Measurements from ENCODE around the gene AREL1.
"Not testable (repeated sequence)": the region's sequence is repeated elsewhere in the genome, so short reads cannot be mapped to it uniquely, and the experiment has no call there.

Gene AREL1, protein sequence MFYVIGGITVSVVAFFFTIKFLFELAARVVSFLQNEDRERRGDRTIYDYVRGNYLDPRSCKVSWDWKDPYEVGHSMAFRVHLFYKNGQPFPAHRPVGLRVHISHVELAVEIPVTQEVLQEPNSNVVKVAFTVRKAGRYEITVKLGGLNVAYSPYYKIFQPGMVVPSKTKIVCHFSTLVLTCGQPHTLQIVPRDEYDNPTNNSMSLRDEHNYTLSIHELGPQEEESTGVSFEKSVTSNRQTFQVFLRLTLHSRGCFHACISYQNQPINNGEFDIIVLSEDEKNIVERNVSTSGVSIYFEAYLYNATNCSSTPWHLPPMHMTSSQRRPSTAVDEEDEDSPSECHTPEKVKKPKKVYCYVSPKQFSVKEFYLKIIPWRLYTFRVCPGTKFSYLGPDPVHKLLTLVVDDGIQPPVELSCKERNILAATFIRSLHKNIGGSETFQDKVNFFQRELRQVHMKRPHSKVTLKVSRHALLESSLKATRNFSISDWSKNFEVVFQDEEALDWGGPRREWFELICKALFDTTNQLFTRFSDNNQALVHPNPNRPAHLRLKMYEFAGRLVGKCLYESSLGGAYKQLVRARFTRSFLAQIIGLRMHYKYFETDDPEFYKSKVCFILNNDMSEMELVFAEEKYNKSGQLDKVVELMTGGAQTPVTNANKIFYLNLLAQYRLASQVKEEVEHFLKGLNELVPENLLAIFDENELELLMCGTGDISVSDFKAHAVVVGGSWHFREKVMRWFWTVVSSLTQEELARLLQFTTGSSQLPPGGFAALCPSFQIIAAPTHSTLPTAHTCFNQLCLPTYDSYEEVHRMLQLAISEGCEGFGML

DNA sequence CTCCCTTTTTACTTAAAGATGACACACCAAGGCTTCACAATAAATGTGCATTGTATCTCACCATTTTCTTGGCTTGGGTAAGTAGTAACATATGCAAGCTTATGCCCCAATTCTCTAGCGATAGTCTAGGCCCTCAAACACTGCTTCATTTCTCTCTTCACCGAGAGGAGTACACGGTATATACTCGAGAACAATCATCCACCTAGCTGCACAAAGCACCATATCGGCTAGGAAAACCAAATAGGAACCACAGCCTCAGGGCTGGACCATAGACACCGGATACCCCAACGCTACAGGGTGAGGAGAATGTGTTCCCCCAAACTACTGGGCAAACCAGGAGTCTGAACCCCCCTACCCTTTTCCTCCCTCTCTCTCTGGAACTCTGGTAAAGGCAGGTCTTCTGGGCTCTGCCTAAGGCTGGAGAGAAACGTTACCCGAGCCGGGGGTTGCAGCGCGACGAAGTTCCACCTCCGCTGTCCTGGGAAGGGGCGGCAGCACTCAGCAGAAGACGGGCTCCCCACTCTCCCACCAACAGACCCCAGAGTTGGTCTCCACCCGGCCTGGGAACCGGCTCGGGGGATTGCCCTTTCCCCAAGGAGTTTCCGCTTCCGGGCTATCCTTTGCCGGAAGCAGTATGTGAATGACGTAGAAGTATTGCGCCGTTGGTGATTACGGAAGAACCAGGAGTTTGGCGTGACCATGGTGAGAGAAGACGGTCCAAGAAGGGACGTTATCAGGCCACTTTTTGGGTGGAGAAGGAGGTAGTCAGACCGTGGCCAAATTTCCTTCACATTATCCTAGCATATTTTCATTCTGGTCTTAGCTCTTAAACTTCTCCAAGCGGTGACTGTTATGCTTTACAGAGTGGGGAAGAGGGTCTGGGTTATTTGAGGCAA is at the start of gene AREL1, which contains the start of gene FCF1:
Gene AREL1, minus strand, starts transcription at position 582 of the 896 bp plus-strand sequence. CDS start 27,465 bp downstream, outside the sequence.
Gene FCF1, plus strand, starts transcription at position 646 of the 896 bp plus-strand sequence. Its CDS starts 54 bp downstream, at position 700.
- peaks cover 23% of the 10 kb centered on the region for H3K4me1 Mint-ChIP-seq
- peaks cover 12% of the 10 kb centered on the region for H3K36me3 Mint-ChIP-seq
- peak; percentile 97 for ATAC-seq (ENCODE audit: low read depth)
- H3K27me3 Mint-ChIP-seq: no peaks in the 10 kb centered on the region
- peak within 1 kb of the TSS; percentile 90 for H3K4me3 Mint-ChIP-seq
- peak within 1 kb of the TSS; percentile 99 for H3K27ac Mint-ChIP-seq
- H3K9me3 Mint-ChIP-seq: no peaks in the 10 kb centered on the region
- DNase-seq (ENCODE audit: low spot score in 2 of 2): peak; percentile 70 to 72

DNA sequence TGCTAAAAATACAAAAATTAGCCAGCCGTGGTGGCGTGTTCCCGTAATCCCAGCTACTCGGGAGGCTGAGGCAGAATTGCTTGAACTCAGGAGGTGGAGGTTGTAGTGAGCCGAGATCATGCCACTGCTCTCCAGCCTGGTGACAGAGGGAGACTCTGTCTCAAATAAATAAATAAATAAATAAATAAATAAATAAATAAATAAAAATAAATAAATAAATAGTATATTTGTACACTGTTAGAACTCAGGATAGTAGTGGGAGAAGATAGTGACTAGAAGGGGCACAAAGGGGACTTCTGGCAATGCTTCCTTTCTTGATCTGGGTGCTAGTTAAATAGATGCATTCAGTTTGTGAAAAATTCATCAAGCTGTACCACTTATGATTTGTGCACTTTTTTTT is 45.6 kb upstream of the AREL1 start:
- not testable (repeated sequence) for H3K36me3 Mint-ChIP-seq; H3K4me3 Mint-ChIP-seq; ATAC-seq (ENCODE audit: low read depth); H3K9me3 Mint-ChIP-seq; H3K27me3 Mint-ChIP-seq; DNase-seq (ENCODE audit: low spot score in 2 of 2); H3K4me1 Mint-ChIP-seq; H3K27ac Mint-ChIP-seq

DNA sequence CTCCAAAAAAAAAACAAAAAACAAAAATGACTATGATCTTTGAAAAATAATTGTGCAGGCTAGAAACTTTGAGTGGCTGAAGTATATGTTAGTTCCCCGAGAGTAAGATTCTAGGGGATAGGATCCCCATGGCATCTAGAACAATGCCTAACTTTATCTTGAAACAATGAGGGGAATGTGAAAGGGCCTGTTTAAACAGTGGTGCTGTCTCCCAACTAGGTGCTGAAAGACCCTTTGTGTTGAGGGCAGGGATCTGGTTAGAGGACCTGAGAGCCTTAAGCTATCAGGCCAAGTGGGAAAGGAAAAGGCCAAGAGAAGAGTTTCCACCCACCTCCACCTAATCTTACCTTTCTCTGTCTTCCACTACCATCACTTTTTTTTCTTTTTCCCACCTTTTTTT is 43.4 kb upstream of the AREL1 start:
- Mint-ChIP-seq H3K4me1 (no peaks in the 10 kb centered on the region), H3K9me3 (peaks cover 9% of the 10 kb centered on the region), H3K36me3 (peaks cover 4% of the 10 kb centered on the region), H3K27ac (no peak overlapping the region), H3K27me3 (no peaks in the 10 kb centered on the region), H3K4me3 (no peak overlapping the region)
- no peak for ATAC-seq (ENCODE audit: low read depth)
- DNase-seq (ENCODE audit: low spot score in 2 of 2): no peak

DNA sequence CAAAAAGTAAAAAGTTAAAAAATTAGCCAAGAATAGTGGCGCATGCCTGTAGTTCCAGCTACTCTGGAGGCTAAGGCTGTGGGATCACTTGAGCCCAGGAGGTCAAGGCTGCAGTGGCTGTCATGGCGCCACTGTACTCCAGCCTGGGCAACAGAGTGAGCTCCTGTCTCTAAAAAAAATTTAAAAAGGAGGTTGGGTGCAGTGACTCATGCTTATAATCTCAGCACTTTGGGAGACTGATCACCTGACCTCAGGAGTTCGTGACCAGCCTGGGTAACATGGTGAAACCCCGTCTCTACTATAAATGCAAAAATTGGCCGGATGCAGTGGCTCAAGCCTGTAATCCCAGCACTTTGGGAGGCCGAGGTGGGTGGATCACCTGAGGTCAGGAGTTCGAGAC is 42.0 kb upstream of the AREL1 start:
- Mint-ChIP-seq H3K36me3 (peaks cover 4% of the 10 kb centered on the region), H3K4me3 (no peak overlapping the region), H3K9me3 (peaks cover 9% of the 10 kb centered on the region), H3K4me1 (no peaks in the 10 kb centered on the region), H3K27me3 (no peaks in the 10 kb centered on the region), H3K27ac (no peak overlapping the region)
- ATAC-seq (ENCODE audit: low read depth) (no peak), DNase-seq (ENCODE audit: low spot score in 2 of 2) (no peak)

DNA sequence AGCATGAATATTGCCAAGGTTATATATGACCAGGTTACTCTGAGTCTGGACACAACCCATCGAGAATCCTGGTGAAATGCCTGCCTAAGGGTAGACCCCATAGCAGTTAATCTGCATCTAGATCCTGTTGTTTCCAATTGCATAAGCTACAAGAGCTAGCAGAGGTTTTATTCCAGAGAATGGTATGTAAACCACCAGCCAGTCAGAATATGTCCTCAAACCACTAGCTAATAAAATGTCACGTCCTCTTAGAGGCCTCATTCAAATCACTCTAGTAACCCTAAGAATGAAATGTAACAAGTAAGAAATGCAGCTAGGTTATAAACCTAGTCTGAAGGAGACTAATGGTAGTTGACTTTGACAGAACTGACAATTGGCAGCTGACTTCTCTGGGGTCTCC is 41.3 kb upstream of the AREL1 start:
- H3K27ac Mint-ChIP-seq: no peak overlapping the region
- no peaks in the 10 kb centered on the region for H3K4me1 Mint-ChIP-seq

DNA sequence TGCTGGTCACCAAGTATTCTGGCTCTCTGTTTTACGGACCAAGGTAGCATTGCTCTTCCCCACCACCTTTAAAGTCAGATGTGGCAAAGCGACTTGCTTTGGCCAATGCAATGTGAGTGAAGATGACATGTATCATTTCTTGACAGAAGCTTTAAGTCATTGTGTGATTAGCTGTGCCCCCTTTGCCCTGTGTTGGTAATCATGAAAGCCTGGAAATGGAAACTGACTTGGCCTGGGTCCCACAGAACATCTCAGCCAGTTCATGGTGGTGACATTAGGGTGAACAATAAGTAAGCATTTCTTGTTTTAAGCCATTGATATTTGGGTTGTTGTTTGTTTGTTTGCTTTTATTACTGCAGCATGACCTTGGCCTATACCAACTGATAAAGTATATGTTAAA is 34.4 kb upstream of the AREL1 start:
- Mint-ChIP-seq H3K4me1 (no peaks in the 10 kb centered on the region), H3K36me3 (peaks cover 2% of the 10 kb centered on the region), H3K27ac (no peak overlapping the region), H3K27me3 (no peaks in the 10 kb centered on the region), H3K9me3 (peaks cover 2% of the 10 kb centered on the region), H3K4me3 (no peak overlapping the region)
- ATAC-seq (ENCODE audit: low read depth) (no peak), DNase-seq (ENCODE audit: low spot score in 2 of 2) (no peak)

More for the DNA sequence above, 41.3 kb upstream of the AREL1 start:
- Mint-ChIP-seq H3K9me3 (peaks cover 9% of the 10 kb centered on the region), H3K4me3 (no peak overlapping the region), H3K36me3 (peaks cover 4% of the 10 kb centered on the region), H3K27me3 (no peaks in the 10 kb centered on the region)
- ATAC-seq (ENCODE audit: low read depth): no peak
- DNase-seq (ENCODE audit: low spot score in 2 of 2): no peak

DNA sequence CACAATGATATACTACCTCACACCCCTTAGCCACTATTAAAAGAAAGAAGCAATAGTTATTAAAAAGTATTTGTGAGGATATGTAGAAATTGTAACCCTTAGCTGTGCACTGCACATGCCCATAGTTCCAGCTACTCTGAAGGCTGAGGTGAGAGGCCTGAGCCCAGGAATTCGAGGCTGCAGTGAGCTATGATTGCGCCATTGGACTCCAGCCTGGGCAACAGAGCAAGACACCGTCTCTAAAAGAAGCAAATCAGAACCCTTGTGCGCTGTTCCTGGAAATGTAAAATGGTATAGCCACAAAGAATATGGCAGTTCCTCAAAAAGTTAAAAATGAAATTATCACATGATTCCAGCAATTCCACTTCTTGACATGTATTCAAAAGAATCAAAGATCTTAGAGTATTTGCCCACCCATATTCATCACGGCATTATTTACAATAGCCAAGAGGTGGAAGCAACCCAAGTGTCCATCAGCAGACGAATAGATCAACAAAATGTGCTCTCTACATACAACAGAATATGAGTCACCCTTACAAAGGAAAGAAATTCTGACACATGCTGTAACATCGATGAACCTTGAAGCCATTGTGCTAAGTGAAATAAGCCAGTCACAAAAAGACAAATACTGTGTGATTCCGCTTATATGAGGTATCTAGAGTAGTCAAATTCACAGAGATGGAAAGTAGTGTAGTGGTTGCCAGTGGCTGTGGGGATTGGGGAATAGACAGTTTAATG is 26.6 kb upstream of the AREL1 start:
- no peak overlapping the region for H3K4me3 Mint-ChIP-seq
- no peak for DNase-seq (ENCODE audit: low spot score in 2 of 2)
- H3K9me3 Mint-ChIP-seq: no peaks in the 10 kb centered on the region
- no peaks in the 10 kb centered on the region for H3K4me1 Mint-ChIP-seq
- no peak overlapping the region for H3K27ac Mint-ChIP-seq
- no peaks in the 10 kb centered on the region for H3K27me3 Mint-ChIP-seq
- peaks cover 16% of the 10 kb centered on the region for H3K36me3 Mint-ChIP-seq
- no peak for ATAC-seq (ENCODE audit: low read depth)

DNA sequence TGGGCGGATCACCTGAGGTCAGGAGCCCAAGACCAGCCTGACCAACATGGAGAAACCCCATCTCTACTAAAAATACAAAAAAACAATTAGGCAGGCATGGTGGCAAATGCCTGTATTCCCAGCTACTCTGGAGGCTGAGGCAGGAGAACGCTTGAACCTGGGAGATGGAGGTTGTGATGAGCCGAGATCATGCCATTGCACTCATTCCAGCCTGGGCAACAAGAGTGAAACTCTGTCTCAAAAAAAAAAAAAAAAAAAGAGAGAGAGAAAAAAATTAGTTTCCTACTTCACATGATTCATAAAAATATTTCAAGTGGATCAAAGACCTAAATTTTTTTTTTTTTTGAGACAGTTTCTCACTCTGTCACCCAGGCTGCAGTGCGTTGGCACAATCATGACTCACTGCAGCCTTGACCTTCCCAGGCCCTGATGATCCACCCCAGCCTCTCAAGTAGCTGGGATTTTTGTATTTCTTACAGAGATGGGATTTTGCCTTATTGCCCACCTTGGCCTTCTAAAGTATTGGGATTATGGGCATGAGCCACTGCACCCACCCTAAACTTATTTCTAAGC is 25.0 kb upstream of the AREL1 start:
- no peak overlapping the region for H3K4me3 Mint-ChIP-seq
- ATAC-seq (ENCODE audit: low read depth) (no peak), DNase-seq (ENCODE audit: low spot score in 2 of 2) (no peak)
- no peak overlapping the region for H3K27ac Mint-ChIP-seq
- H3K36me3 Mint-ChIP-seq: peaks cover 22% of the 10 kb centered on the region
- no peaks in the 10 kb centered on the region for H3K27me3 Mint-ChIP-seq
- no peaks in the 10 kb centered on the region for H3K9me3 Mint-ChIP-seq
- H3K4me1 Mint-ChIP-seq: no peaks in the 10 kb centered on the region

DNA sequence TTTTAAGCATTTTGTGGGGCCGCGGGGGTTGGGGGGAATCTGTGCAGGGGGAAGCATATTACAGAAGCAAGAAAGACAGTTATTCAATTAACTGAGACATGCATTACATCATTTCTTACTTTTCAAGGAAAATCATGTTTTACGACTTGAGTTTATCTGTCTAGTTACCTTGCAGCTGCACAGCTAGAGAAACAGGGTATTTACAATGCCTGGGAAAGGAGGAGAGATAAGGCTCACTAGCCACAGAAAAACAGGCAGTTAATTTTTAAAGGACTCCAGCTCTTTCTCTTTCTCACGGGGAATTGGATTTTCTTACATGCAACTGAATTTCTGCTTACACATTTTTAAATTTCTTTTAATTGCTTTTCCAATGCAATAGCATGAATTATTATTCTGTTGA is 22.2 kb upstream of the AREL1 start:
- no peak for DNase-seq (ENCODE audit: low spot score in 2 of 2)
- Mint-ChIP-seq H3K4me3 (no peak overlapping the region), H3K4me1 (no peaks in the 10 kb centered on the region), H3K27ac (no peak overlapping the region), H3K36me3 (peaks cover 28% of the 10 kb centered on the region), H3K9me3 (no peaks in the 10 kb centered on the region), H3K27me3 (no peaks in the 10 kb centered on the region)
- ATAC-seq (ENCODE audit: low read depth): no peak

DNA sequence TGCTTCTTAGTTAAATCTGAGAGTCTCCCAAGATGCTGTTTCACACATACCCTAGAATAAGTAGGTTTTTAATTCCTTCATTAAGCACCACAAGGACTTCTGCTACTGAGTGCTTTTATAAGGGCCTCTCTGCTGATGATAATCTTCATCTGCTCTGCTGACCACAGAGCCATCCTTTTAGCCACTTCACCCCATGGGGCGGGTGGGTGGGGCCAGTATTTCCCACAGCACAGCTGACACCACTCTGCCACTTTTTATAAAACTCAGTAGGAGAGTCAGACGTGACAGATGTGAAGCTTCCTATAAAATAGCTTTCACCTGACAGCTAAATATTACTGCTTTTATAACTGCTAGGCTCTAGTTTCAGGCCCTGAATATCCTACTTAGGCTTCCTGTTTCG is 20.3 kb upstream of the AREL1 start:
- Mint-ChIP-seq H3K27ac (no peak overlapping the region), H3K9me3 (no peaks in the 10 kb centered on the region), H3K36me3 (peaks cover 24% of the 10 kb centered on the region), H3K4me1 (no peaks in the 10 kb centered on the region), H3K27me3 (no peaks in the 10 kb centered on the region), H3K4me3 (no peak overlapping the region)
- no peak for ATAC-seq (ENCODE audit: low read depth)
- no peak for DNase-seq (ENCODE audit: low spot score in 2 of 2)

DNA sequence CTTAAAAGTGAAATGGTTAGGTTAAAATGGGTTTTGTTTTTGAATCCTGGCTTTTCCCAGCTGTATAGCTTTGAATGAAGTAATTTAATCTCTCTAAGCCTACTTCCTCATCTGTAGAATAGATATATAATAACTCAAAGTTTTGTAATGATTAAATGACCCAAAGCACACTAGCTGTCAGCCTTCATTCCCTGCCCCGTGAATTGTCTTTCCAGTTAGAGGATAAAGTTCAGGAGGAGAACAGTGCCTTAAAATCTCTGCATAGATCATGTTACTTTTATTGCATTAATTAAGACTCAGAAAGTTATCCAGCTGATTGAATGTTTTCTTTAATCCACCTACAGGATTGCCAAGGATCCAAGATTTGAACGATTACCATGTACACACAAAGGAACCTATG is 19.5 kb upstream of the AREL1 start:
- no peak overlapping the region for H3K27ac Mint-ChIP-seq
- no peak overlapping the region for H3K4me3 Mint-ChIP-seq
- no peaks in the 10 kb centered on the region for H3K9me3 Mint-ChIP-seq
- peaks cover 26% of the 10 kb centered on the region for H3K36me3 Mint-ChIP-seq
- DNase-seq (ENCODE audit: low spot score in 2 of 2) (no peak), ATAC-seq (ENCODE audit: low read depth) (no peak)
- H3K4me1 Mint-ChIP-seq: no peaks in the 10 kb centered on the region
- no peaks in the 10 kb centered on the region for H3K27me3 Mint-ChIP-seq

DNA sequence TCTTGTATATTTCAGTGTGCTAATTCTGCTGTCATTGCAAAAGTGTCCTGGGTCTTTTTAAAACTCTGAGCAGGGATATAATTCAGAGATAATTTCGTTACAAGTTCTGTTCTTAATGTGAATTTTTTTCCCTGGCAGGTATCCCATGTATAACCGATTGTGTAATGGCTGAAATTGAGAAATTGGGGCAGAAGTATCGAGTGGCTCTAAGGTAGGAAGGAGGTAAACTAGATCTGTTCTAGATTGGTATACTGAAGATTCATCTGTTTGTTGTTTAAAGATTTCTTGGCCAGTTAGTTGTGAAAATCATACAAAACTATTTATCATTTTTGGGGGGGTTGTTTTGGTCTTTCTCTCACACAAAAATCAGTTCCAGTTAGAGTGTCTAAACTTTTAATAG is 10.3 kb upstream of the AREL1 start:
- H3K4me1 Mint-ChIP-seq: no peaks in the 10 kb centered on the region
- DNase-seq (ENCODE audit: low spot score in 2 of 2): no peak
- no peak overlapping the region for H3K27ac Mint-ChIP-seq
- no peaks in the 10 kb centered on the region for H3K27me3 Mint-ChIP-seq
- ATAC-seq (ENCODE audit: low read depth): no peak
- H3K36me3 Mint-ChIP-seq: peaks cover 23% of the 10 kb centered on the region
- H3K4me3 Mint-ChIP-seq: no peak overlapping the region
- no peaks in the 10 kb centered on the region for H3K9me3 Mint-ChIP-seq

DNA sequence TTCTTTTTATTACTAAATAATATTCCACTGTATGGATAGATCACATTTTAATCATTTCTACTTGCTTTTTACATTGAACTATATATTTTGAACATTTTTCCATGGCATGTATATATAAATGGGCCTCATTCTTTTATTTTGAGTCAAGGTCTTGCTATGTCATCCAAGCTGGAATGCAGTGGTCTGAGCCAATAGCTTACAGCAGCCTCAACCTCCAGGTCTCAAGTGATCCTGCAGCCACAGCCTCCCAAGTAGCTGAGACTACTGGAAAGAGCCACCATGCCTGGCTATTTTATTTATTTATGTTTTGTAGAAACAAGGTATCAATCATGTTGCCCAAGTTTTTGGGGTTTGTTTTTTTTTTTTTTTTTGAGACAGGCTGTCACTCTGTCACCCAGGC is 7.6 kb upstream of the AREL1 start:
- Mint-ChIP-seq H3K9me3 (no peaks in the 10 kb centered on the region), H3K36me3 (peaks cover 29% of the 10 kb centered on the region), H3K4me3 (no peak overlapping the region), H3K27ac (no peak overlapping the region), H3K4me1 (peaks cover under 1% of the 10 kb centered on the region), H3K27me3 (no peaks in the 10 kb centered on the region)
- ATAC-seq (ENCODE audit: low read depth) (no peak), DNase-seq (ENCODE audit: low spot score in 2 of 2) (no peak)

Data from memory B cell (primary cell).